ENCODE results near the gene DDX23. TPM values are rescaled to one million over a fixed set of nuclear protein-coding genes. Genes with fewer than 3 reads are reported as not detected.

Gene DDX23
- total RNA-seq, 1 donor from 2014 or later, result 68.7 TPM

GRCh38 chr12:48824905-48825304, 27.1 kb downstream of the DDX23 start:
- H3K4me3 ChIP-seq (ENCODE audit: low read depth, low read length), result no peak overlapping the region
- no peak for FAIRE-seq
- H3K36me3 ChIP-seq (ENCODE audit: control insufficient read depth, insufficient read depth, low read length), result peaks cover 12% of the 10 kb centered on the region
- DNase-seq (ENCODE audit: low read depth), result no peak
- no peaks in the 10 kb centered on the region for H3K27me3 ChIP-seq (ENCODE audit: control insufficient read depth, insufficient read depth, low read length)
- TF ChIP-seq CTCF (IDR thresholded peaks at IDR 0.05; ENCODE audit: insufficient read depth, low read length, severe bottlenecking), result no peak

- peak; percentile 83 for FAIRE-seq
- TF ChIP-seq CTCF (IDR thresholded peaks at IDR 0.05; ENCODE audit: insufficient read depth, low read length, severe bottlenecking), result no peak
- peaks cover 9% of the 10 kb centered on the region for H3K36me3 ChIP-seq (ENCODE audit: control insufficient read depth, insufficient read depth, low read length)
- no peaks in the 10 kb centered on the region for H3K27me3 ChIP-seq (ENCODE audit: control insufficient read depth, insufficient read depth, low read length)
- DNase-seq (ENCODE audit: low read depth), result peak; percentile 96
- H3K4me3 ChIP-seq (ENCODE audit: low read depth, low read length), result no peak overlapping the region
Observed at GRCh38 chr12:48824112-48824511, 27.9 kb downstream of the DDX23 start.

GRCh38 chr12:48823281-48823680, 28.7 kb downstream of the DDX23 start:
- DNase-seq (ENCODE audit: low read depth) (no peak), FAIRE-seq (no peak)
- Histone ChIP-seq H3K4me3 (ENCODE audit: low read depth, low read length) (no peak overlapping the region), H3K36me3 (ENCODE audit: control insufficient read depth, insufficient read depth, low read length) (peaks cover 7% of the 10 kb centered on the region), H3K27me3 (ENCODE audit: control insufficient read depth, insufficient read depth, low read length) (no peaks in the 10 kb centered on the region)
- no peak for TF ChIP-seq CTCF (IDR thresholded peaks at IDR 0.05; ENCODE audit: insufficient read depth, low read length, severe bottlenecking)

- no peak for FAIRE-seq
- Histone ChIP-seq H3K36me3 (ENCODE audit: control insufficient read depth, insufficient read depth, low read length) (peaks cover 6% of the 10 kb centered on the region), H3K27me3 (ENCODE audit: control insufficient read depth, insufficient read depth, low read length) (no peaks in the 10 kb centered on the region), H3K4me3 (ENCODE audit: low read depth, low read length) (no peak overlapping the region)
- TF ChIP-seq CTCF (IDR thresholded peaks at IDR 0.05; ENCODE audit: insufficient read depth, low read length, severe bottlenecking), result no peak
- no peak for DNase-seq (ENCODE audit: low read depth)
Observed at GRCh38 chr12:48822711-48823110, 29.3 kb downstream of the DDX23 start.

GRCh38 chr12:48822139-48822538, 29.8 kb downstream of the DDX23 start:
- no peaks in the 10 kb centered on the region for H3K27me3 ChIP-seq (ENCODE audit: control insufficient read depth, insufficient read depth, low read length)
- no peak for FAIRE-seq
- no peak for DNase-seq (ENCODE audit: low read depth)
- peaks cover 4% of the 10 kb centered on the region for H3K36me3 ChIP-seq (ENCODE audit: control insufficient read depth, insufficient read depth, low read length)
- H3K4me3 ChIP-seq (ENCODE audit: low read depth, low read length), result no peak overlapping the region
- TF ChIP-seq CTCF (IDR thresholded peaks at IDR 0.05; ENCODE audit: insufficient read depth, low read length, severe bottlenecking), result no peak

GRCh38 chr12:48819986-48820725, 31.8 kb downstream of the DDX23 start:
- Histone ChIP-seq H3K36me3 (ENCODE audit: control insufficient read depth, insufficient read depth, low read length) (peaks cover 2% of the 10 kb centered on the region), H3K27me3 (ENCODE audit: control insufficient read depth, insufficient read depth, low read length) (no peaks in the 10 kb centered on the region), H3K4me3 (ENCODE audit: low read depth, low read length) (no peak overlapping the region)
- TF ChIP-seq CTCF (IDR thresholded peaks at IDR 0.05; ENCODE audit: insufficient read depth, low read length, severe bottlenecking), result no peak
- DNase-seq (ENCODE audit: low read depth) (no peak), FAIRE-seq (no peak)
